A549 (cell line): ENCODE data around the gene OR2AT4. TPM values are rescaled to one million over a fixed set of nuclear protein-coding genes. Genes with fewer than 3 reads are reported as not detected.

ENCODE experiments used
- ATAC-seq, 2 experiments: fragments of 200-7000 bp in 1 of 2; fragments of >200 bp in 1 of 2; cut with Nextera tagmentation in 1 of 2; cut with Tn5 transposase in 1 of 2; 3 replicates each; pipeline versions ENCODE4 v1.8.0 to v1.9.1; 2018 to 2020; ENCODE audit warnings: mild to moderate bottlenecking in 1 of 2, moderate library complexity in 1 of 2
- CTCF ChIA-PET: fragments of 300-600 bp; sonication (Branson Sonifier 250); formaldehyde crosslinking; extraction: SDS; loops from one replicate; lab custom pipeline; 2021; ENCODE audit warnings: antibody characterized with exemption, inconsistent platforms; lab: Yijun Ruan, JAX
- POLR2A ChIA-PET: fragments of 350-600 bp; formaldehyde crosslinking; extraction: SDS; loops from one replicate; lab custom pipeline; 2021; ENCODE audit warnings: antibody characterized with exemption, inconsistent platforms; lab: Yijun Ruan, JAX
- DNase-seq, 2 experiments: peaks; one replicate each; pipeline versions ENCODE4 v3.0.0 to v3.0.0-alpha.2; 2011 to 2016; ENCODE audit warnings: low read depth in 1 of 2, low spot score in 1 of 2
- FAIRE-seq: peaks from 2 replicates; lab custom pipeline; 2011; peaks lifted over from hg19 to GRCh38; lab: Jason Lieb, UNC
- H3K27ac ChIP-seq, 2 experiments: fragments of >200 bp; sonication (Bioruptor Twin); formaldehyde crosslinking; 3 replicates each; pipeline ENCODE4 v1.5.1; 2016 to 2017
- H3K4me1 ChIP-seq: fragments of >200 bp; sonication (Bioruptor Twin); formaldehyde crosslinking; 3 replicates; pipeline ENCODE4 v1.6.1; 2016
- H3K4me2 ChIP-seq: fragments of >200 bp; sonication (Bioruptor Twin); formaldehyde crosslinking; 3 replicates; pipeline ENCODE4 v1.6.1; 2016
- H3K4me3 ChIP-seq: fragments of >200 bp; sonication (Bioruptor Twin); formaldehyde crosslinking; 3 replicates; pipeline ENCODE4 v1.5.1; 2016
- H3K9me3 ChIP-seq: fragments of >200 bp; sonication (Bioruptor Twin); formaldehyde crosslinking; 3 replicates; pipeline ENCODE4 v1.6.1; 2016
- BHLHE40 ChIP-seq: IDR thresholded peaks from 2 replicates; pipeline ENCODE4 v1.6.1; 2012; ENCODE audit warnings: low read depth, low read length, inconsistent platforms
- CBX8 ChIP-seq: fragments of 200-600 bp; sonication (generic); IDR thresholded peaks from 2 replicates; pipeline ENCODE4 v1.6.1; 2016
- CHD2 ChIP-seq: fragments of 150-350 bp; IDR thresholded peaks from 2 replicates; pipeline ENCODE4 v1.6.1; 2014; ENCODE audit warnings: low read length; ENCODE audit not compliant: partially characterized antibody
- EP300 ChIP-seq, 2 experiments: fragments of >200 bp; sonication (Bioruptor Twin); formaldehyde crosslinking; IDR thresholded peaks; 2 replicates in 1 of 2; 3 replicates in 1 of 2; pipeline ENCODE4 v1.6.1; 2016 to 2017
- ESRRA ChIP-seq: fragments of 150-350 bp; IDR thresholded peaks from 2 replicates; pipeline ENCODE4 v1.6.1; 2014; ENCODE audit warnings: mild to moderate bottlenecking, low read length, borderline replicate concordance
- FOSL2 ChIP-seq, 2 experiments: fragments of 450-650 bp in 1 of 2; fragments of >200 bp in 1 of 2; sonication (Bioruptor Twin) in 1 of 2; formaldehyde crosslinking; IDR thresholded peaks; 2 replicates each; pipeline versions ENCODE4 v1.5.0 to v1.6.1; 2016 to 2020; ENCODE audit warnings: mild to moderate bottlenecking in 1 of 2, moderate library complexity in 1 of 2
- FOXS1 ChIP-seq: fragments of 250-450 bp; sonication (Bioruptor Pico); IDR thresholded peaks from 2 replicates; pipeline ENCODE4 v1.5.0; 2020; ENCODE audit warnings: mild to moderate bottlenecking, moderate library complexity
- GATA3 ChIP-seq: IDR thresholded peaks from 2 replicates; pipeline ENCODE4 v1.6.1; 2012; ENCODE audit warnings: borderline replicate concordance
- HOXA7 ChIP-seq: fragments of 250-450 bp; sonication (Bioruptor Pico); IDR thresholded peaks from 2 replicates; pipeline ENCODE4 v1.5.0; 2020; ENCODE audit warnings: mild to moderate bottlenecking, moderate library complexity
- JUNB ChIP-seq: fragments of >200 bp; sonication (Bioruptor Twin); formaldehyde crosslinking; IDR thresholded peaks from 2 replicates; pipeline ENCODE4 v1.6.1; 2016
- NPAS2 ChIP-seq: fragments of 250-450 bp; sonication (Bioruptor Pico); IDR thresholded peaks from 2 replicates; pipeline ENCODE4 v1.8.0; 2022; ENCODE audit warnings: mild to moderate bottlenecking, moderate library complexity, borderline replicate concordance
- NR3C1 ChIP-seq: fragments of >200 bp; sonication (Bioruptor Twin); formaldehyde crosslinking; IDR thresholded peaks from 3 replicates; pipeline ENCODE4 v1.6.1; 2017
- POLR2AphosphoS2 ChIP-seq: conservative IDR thresholded peaks from 2 replicates; pipeline ENCODE4 v1.6.1; 2012; ENCODE audit warnings: low read length, improper control_type of control experiment, inconsistent platforms
- RAD21 ChIP-seq, 2 experiments: fragments of >200 bp in 1 of 2; sonication (Bioruptor Twin) in 1 of 2; formaldehyde crosslinking in 1 of 2; IDR thresholded peaks in 1 of 2; conservative IDR thresholded peaks in 1 of 2; 2 replicates in 1 of 2; 3 replicates in 1 of 2; pipeline ENCODE4 v1.6.1; 2012 to 2018; ENCODE audit warnings: inconsistent platforms in 1 of 2
- RCOR1 ChIP-seq: fragments of 150-350 bp; IDR thresholded peaks from 2 replicates; pipeline ENCODE4 v1.6.1; 2014; ENCODE audit warnings: antibody characterized with exemption, low read length, low read depth
- RFX5 ChIP-seq: fragments of 450-650 bp; IDR thresholded peaks from 2 replicates; pipeline ENCODE4 v1.7.1; 2014; ENCODE audit warnings: antibody characterized with exemption, mild to moderate bottlenecking, moderate library complexity
- RNF2 ChIP-seq: fragments of 200-600 bp; sonication (generic); IDR thresholded peaks from 2 replicates; pipeline ENCODE4 v1.6.1; 2016; ENCODE audit warnings: low read depth, mild to moderate bottlenecking, antibody characterized with exemption, moderate library complexity, borderline replicate concordance
- SREBF2 ChIP-seq: fragments of 450-650 bp; IDR thresholded peaks from 2 replicates; pipeline ENCODE4 v1.6.1; 2014; ENCODE audit warnings: mild to moderate bottlenecking, moderate library complexity
- TFCP2L1 ChIP-seq: fragments of 250-450 bp; sonication (Bioruptor Pico); IDR thresholded peaks from 2 replicates; pipeline ENCODE4 v1.5.0; 2021; ENCODE audit warnings: mild to moderate bottlenecking
- ZC3H11A ChIP-seq: fragments of 450-650 bp; IDR thresholded peaks from 2 replicates; pipeline ENCODE4 v1.6.1; 2014; ENCODE audit warnings: antibody characterized with exemption, mild to moderate bottlenecking
- WGBS: methylation state at CpG from one replicate; pipeline ENCODE4 v1.1.6; 2017; ENCODE audit errors: missing lambda C conversion rate; 5-methylcytosine and 5-hydroxymethylcytosine counted together
- polyA plus RNA-seq, 4 experiments: library from polyadenylated mRNA; depleted of rRNA in 3 of 4; stranded (reverse); fragments of >200 nt; fragmentation: RNase III in 1 of 4; extraction: RNeasy Plus Mini Kit Qiagen cat#74134 plus additional on column Dnase treatment in 1 of 4; gene quantifications; 2 replicates in 3 of 4; 3 replicates in 1 of 4; pipeline ENCODE4 v1.2.3, GENCODE V29; 2011 to 2017
- TF ChIP-seq, protein P1 (sequence below): fragments of 250-450 bp; sonication (Bioruptor Pico); IDR thresholded peaks from 2 replicates; pipeline ENCODE4 v1.5.0; 2021; ENCODE audit warnings: mild to moderate bottlenecking, moderate library complexity, borderline replicate concordance
- TF ChIP-seq, protein P2 (sequence below): IDR thresholded peaks from 2 replicates; pipeline ENCODE4 v1.6.1; 2012
- TF ChIP-seq, protein P3 (sequence below): fragments of 450-650 bp; IDR thresholded peaks from 2 replicates; pipeline ENCODE4 v1.6.1; 2014; ENCODE audit warnings: antibody characterized with exemption
- TF ChIP-seq, protein P4 (sequence below): fragments of >200 bp; sonication (Bioruptor Twin); formaldehyde crosslinking; IDR thresholded peaks from 3 replicates; pipeline ENCODE4 v1.6.1; 2016

Gene OR2AT4
- polyA plus RNA-seq, 2 of the 4 experiments (the other 2 are of a cell fraction) = 0.01 TPM; not detected in 1

DNA sequence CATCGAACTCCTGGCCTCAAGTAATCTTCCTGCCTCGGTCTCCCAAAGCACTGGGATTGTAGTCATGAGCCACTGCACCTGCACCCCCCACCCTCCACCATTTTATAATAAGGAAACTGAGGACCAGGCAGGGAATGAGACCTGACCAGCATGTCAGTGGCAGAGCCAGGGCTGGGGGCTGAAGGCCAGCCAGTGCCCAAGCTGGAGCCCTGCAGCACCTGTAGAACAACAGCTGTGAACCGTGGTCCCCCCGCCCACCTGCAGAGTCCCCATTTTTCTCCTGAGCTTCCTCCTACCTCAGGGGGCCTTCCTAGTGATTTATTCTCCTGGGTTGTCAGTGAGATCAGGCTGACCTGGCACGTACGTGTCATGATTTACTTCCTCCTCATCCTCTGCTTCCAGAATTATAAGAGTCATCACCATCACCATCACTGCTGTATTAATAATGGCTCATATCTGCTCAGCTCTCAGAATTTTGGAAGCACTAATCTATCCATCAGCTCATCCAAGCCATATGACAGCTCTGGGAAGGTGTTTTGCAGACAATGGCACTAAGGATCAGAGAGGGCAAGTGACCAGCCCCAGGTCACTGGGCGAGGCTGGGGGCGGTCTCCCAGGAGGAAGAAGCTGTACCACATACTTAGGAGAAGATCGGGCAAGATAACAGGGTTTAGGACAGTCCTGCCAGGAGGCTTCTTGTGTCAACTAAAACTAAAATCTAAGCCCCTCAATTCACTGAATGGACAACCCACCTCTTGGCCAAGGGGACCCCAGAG, 48.7 kb upstream of the OR2AT4 start:
- WGBS = 91% methylated on average over 9 of the region's 9 CpGs
- no peak for TF ChIP-seq RFX5
- no peak for TF ChIP-seq RNF2
- no peak for TF ChIP-seq TFCP2L1 (CRISPR knock-in tag)
- TF ChIP-seq, protein P1, sequence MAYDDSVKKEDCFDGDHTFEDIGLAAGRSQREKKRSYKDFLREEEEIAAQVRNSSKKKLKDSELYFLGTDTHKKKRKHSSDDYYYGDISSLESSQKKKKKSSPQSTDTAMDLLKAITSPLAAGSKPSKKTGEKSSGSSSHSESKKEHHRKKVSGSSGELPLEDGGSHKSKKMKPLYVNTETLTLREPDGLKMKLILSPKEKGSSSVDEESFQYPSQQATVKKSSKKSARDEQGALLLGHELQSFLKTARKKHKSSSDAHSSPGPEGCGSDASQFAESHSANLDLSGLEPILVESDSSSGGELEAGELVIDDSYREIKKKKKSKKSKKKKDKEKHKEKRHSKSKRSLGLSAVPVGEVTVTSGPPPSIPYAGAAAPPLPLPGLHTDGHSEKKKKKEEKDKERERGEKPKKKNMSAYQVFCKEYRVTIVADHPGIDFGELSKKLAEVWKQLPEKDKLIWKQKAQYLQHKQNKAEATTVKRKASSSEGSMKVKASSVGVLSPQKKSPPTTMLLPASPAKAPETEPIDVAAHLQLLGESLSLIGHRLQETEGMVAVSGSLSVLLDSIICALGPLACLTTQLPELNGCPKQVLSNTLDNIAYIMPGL = no peak
- no peak for TF ChIP-seq FOXS1 (CRISPR knock-in tag)
- TF ChIP-seq NR3C1 = no peak
- no peak for TF ChIP-seq CBX8
- no peak for TF ChIP-seq BHLHE40
- no peak for TF ChIP-seq POLR2AphosphoS2
- TF ChIP-seq ESRRA = no peak
- TF ChIP-seq, all 56 proteins: peak for 0
- POLR2A ChIA-PET = no interaction called here
- Histone ChIP-seq H3K4me3 (no peak overlapping the region), H3K4me1 (peaks cover 11% of the 10 kb centered on the region), H3K4me2 (no peak overlapping the region), H3K9me3 (no peaks in the 10 kb centered on the region), H3K27ac (no peak overlapping the region)
- FAIRE-seq (no peak), DNase-seq (no peak), ATAC-seq (no peak)
- CTCF ChIA-PET = interaction anchor here (0.7 to 11.5 kb wide), 17 partner anchors 9 to 212 kb away, joined by 3 to 445 read pairs (median 8); partner anchors contain the start of genes SLCO2B1 and TPBGL

DNA sequence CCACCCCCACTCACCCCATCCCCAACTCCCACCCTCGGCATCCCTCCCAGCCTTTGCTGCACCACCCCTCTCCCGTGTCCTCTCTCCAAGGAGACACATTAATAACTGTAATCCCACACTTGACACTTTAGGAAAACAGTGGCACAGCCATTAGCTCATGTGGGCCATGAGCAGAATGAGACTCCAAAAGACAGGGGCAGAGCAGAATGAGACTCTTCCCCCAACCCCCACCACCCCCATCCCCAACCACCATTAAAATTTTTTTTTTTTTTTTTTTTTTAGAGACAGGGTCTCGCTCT, 48.0 kb upstream of the OR2AT4 start:
- peaks cover 11% of the 10 kb centered on the region for H3K4me1 ChIP-seq
- DNase-seq (no peak), ATAC-seq (no peak), FAIRE-seq (no peak)
- CTCF ChIA-PET = interaction anchor here (0.7 to 11.5 kb wide), 20 partner anchors 10 to 128 kb away, joined by 3 to 445 read pairs (median 8); partner anchors contain the start of genes SLCO2B1 and TPBGL
- H3K4me2 ChIP-seq = no peak overlapping the region
- H3K4me3 ChIP-seq = no peak overlapping the region
- TF ChIP-seq RAD21 (conservative IDR thresholded peaks at IDR 0.05 in 1 of 2, IDR thresholded peaks at IDR 0.05 in 1 of 2) (0 out of 5 replicates have a peak, but pooled peaks of 1 of the 2 experiments have one; percentile 1), NPAS2 (CRISPR knock-in tag) (no peak)
- POLR2A ChIA-PET = no interaction called here
- no peaks in the 10 kb centered on the region for H3K9me3 ChIP-seq
- H3K27ac ChIP-seq = no peak overlapping the region
- WGBS = 38% methylated on average over 3 of the region's 3 CpGs

- no peak for TF ChIP-seq SREBF2
- H3K27ac ChIP-seq = peak overlapping the region; percentile 63 to 77
- peak overlapping the region; percentile 61 for H3K4me2 ChIP-seq
- FAIRE-seq (no peak), ATAC-seq (no peak), DNase-seq (no peak)
- H3K4me3 ChIP-seq = no peak overlapping the region
- 54% methylated on average over 6 of the region's 6 CpGs for WGBS
- H3K9me3 ChIP-seq = no peaks in the 10 kb centered on the region
- POLR2A ChIA-PET = interaction anchor here (1.1 kb wide), 1 partner anchor 61 kb away, joined by 3 read pairs; no protein-coding TSS in a partner anchor
- peaks cover 11% of the 10 kb centered on the region for H3K4me1 ChIP-seq
- CTCF ChIA-PET = interaction anchor here (0.7 to 11.5 kb wide), 16 partner anchors 11 to 150 kb away, joined by 3 to 445 read pairs (median 8); partner anchors contain the start of genes SLCO2B1 and TPBGL
Observed at GRCh38 chr11:75143420-75143731, 46.7 kb upstream of the OR2AT4 start.

- ATAC-seq (peak; percentile 82 to 87), DNase-seq (peak; percentile 83 to 93), FAIRE-seq (no peak)
- peak overlapping the region; percentile 63 to 77 for H3K27ac ChIP-seq
- peaks cover 11% of the 10 kb centered on the region for H3K4me1 ChIP-seq
- H3K9me3 ChIP-seq = no peaks in the 10 kb centered on the region
- no peak overlapping the region for H3K4me3 ChIP-seq
- ChIA-PET POLR2A (interaction anchor here (1.1 kb wide), 1 partner anchor 62 kb away, joined by 3 read pairs; no protein-coding TSS in a partner anchor), CTCF (interaction anchor here (0.9 to 11.5 kb wide), 16 partner anchors 12 to 216 kb away, joined by 3 to 445 read pairs (median 9); partner anchors contain the start of genes SLCO2B1 and TPBGL)
- WGBS = 39% methylated on average over 10 of the region's 10 CpGs
- H3K4me2 ChIP-seq = peak overlapping the region; percentile 61
- TF ChIP-seq ZC3H11A (no peak), GATA3 (no peak), CHD2 (no peak), JUNB (no peak), RAD21 (conservative IDR thresholded peaks at IDR 0.05 in 1 of 2, IDR thresholded peaks at IDR 0.05 in 1 of 2) (no peak), EP300 (IDR thresholded peaks at IDR 0.05) (no peak), CBX8 (no peak), TFCP2L1 (CRISPR knock-in tag) (no peak), HOXA7 (CRISPR knock-in tag) (no peak), FOSL2 (IDR thresholded peaks at IDR 0.05) (no peak), FOSL2 (CRISPR knock-in tag; IDR thresholded peaks at IDR 0.05) (peak; percentile 80), RCOR1 (no peak), BHLHE40 (no peak), ESRRA (no peak)
- TF ChIP-seq, protein P2, sequence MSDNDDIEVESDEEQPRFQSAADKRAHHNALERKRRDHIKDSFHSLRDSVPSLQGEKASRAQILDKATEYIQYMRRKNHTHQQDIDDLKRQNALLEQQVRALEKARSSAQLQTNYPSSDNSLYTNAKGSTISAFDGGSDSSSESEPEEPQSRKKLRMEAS = peak; percentile 93
- TF ChIP-seq, protein P3, sequence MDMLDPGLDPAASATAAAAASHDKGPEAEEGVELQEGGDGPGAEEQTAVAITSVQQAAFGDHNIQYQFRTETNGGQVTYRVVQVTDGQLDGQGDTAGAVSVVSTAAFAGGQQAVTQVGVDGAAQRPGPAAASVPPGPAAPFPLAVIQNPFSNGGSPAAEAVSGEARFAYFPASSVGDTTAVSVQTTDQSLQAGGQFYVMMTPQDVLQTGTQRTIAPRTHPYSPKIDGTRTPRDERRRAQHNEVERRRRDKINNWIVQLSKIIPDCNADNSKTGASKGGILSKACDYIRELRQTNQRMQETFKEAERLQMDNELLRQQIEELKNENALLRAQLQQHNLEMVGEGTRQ = peak; percentile 47; the same call in 1 of the 2 replicates
- TF ChIP-seq, protein P4, sequence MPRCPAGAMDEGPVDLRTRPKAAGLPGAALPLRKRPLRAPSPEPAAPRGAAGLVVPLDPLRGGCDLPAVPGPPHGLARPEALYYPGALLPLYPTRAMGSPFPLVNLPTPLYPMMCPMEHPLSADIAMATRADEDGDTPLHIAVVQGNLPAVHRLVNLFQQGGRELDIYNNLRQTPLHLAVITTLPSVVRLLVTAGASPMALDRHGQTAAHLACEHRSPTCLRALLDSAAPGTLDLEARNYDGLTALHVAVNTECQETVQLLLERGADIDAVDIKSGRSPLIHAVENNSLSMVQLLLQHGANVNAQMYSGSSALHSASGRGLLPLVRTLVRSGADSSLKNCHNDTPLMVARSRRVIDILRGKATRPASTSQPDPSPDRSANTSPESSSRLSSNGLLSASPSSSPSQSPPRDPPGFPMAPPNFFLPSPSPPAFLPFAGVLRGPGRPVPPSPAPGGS = no peak
Observed at GRCh38 chr11:75142714-75143419, 46.2 kb upstream of the OR2AT4 start.
